ENCODE data around the gene KLF15. TPM values are rescaled to one million over a fixed set of nuclear protein-coding genes. Genes with fewer than 3 reads are reported as not detected.

Gene KLF15
- total RNA-seq, 1 donor from 2014 or later = 1.1 TPM

GRCh38 chr3:126350502-126351085 lies 6.6 kb downstream of the KLF15 start:
- Mint-ChIP-seq H3K27ac (no peak overlapping the region), H3K4me3 (no peak overlapping the region)

DNA sequence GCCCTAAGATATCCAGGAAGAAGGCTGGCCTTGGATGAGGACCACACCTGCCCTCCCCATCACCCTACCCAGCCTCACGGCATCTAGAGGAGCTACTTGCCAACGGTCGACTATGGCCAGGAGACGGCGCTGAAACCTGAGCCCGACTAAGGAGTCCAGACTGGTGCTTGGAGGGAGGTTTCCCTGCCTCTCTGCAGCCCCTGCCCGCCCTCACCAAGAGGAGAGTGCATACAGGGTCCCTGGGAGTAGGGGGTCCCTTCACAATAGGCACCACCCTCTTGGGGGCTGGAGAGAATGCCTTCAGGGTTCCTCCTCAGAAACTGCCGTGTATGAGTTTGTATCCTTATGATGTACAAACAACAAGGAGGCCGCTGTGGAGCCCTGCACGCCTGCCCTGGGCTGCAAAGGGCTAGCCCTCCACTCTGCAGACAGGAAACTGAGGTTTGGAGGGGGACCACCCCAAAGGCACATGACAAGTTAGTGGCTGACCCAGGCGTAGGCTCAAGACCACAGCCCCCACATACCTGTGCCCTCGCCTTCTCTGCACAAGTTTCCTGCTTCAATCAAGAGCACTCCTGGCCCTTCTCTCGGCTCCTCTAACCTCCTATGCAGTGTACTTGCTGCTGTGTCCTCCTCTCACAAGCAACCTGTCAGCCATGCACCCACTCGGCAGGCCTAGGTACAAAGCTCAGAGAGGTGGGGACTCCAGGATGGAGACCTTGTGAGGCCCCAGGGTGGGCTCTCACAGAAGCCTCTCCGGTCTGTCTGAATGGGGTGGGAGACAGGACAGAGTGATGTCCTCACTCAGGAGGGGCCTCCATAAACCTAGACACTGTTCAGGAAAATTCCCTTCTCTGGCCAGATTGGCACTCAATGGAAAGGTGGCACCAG lies 7.4 kb downstream of the KLF15 start:
- DNase-seq (ENCODE audit: low spot score in 2 of 2, unreplicated experiment in 2 of 2) = peak in 1 of 2 experiments; percentile 17
- no peaks in the 10 kb centered on the region for H3K4me1 Mint-ChIP-seq
- H3K4me3 Mint-ChIP-seq = no peak overlapping the region
- no peak overlapping the region for H3K27ac Mint-ChIP-seq
- H3K36me3 Mint-ChIP-seq = no peaks in the 10 kb centered on the region
- H3K9me3 Mint-ChIP-seq = no peaks in the 10 kb centered on the region
- TF ChIP-seq, protein P1, sequence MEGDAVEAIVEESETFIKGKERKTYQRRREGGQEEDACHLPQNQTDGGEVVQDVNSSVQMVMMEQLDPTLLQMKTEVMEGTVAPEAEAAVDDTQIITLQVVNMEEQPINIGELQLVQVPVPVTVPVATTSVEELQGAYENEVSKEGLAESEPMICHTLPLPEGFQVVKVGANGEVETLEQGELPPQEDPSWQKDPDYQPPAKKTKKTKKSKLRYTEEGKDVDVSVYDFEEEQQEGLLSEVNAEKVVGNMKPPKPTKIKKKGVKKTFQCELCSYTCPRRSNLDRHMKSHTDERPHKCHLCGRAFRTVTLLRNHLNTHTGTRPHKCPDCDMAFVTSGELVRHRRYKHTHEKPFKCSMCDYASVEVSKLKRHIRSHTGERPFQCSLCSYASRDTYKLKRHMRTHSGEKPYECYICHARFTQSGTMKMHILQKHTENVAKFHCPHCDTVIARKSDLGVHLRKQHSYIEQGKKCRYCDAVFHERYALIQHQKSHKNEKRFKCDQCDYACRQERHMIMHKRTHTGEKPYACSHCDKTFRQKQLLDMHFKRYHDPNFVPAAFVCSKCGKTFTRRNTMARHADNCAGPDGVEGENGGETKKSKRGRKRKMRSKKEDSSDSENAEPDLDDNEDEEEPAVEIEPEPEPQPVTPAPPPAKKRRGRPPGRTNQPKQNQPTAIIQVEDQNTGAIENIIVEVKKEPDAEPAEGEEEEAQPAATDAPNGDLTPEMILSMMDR (IDR thresholded peaks at IDR 0.05; ENCODE audit: unreplicated experiment) = no peak
- no peaks in the 10 kb centered on the region for H3K27me3 Mint-ChIP-seq (ENCODE audit: low read depth)

More at GRCh38 chr3:126350502-126351085, 6.6 kb downstream of the KLF15 start:
- H3K36me3 Mint-ChIP-seq = no peaks in the 10 kb centered on the region
- no peaks in the 10 kb centered on the region for H3K27me3 Mint-ChIP-seq (ENCODE audit: low read depth)
- TF ChIP-seq, protein P1 (IDR thresholded peaks at IDR 0.05; ENCODE audit: unreplicated experiment) = no peak
- peaks cover 4% of the 10 kb centered on the region for H3K4me1 Mint-ChIP-seq
- H3K9me3 Mint-ChIP-seq = no peaks in the 10 kb centered on the region
- no peak for DNase-seq (ENCODE audit: low spot score in 2 of 2, unreplicated experiment in 2 of 2)

GRCh38 chr3:126349071-126349470 lies 8.1 kb downstream of the KLF15 start:
- peak in 1 of 2 experiments; percentile 11 for DNase-seq (ENCODE audit: low spot score in 2 of 2, unreplicated experiment in 2 of 2)
- TF ChIP-seq, protein P1 (IDR thresholded peaks at IDR 0.05; ENCODE audit: unreplicated experiment) = no peak
- Mint-ChIP-seq H3K4me1 (no peaks in the 10 kb centered on the region), H3K4me3 (no peak overlapping the region), H3K36me3 (no peaks in the 10 kb centered on the region), H3K27ac (no peak overlapping the region), H3K9me3 (no peaks in the 10 kb centered on the region), H3K27me3 (ENCODE audit: low read depth) (no peaks in the 10 kb centered on the region)

GRCh38 chr3:126348308-126348920 lies 8.8 kb downstream of the KLF15 start:
- Mint-ChIP-seq H3K27ac (no peak overlapping the region), H3K27me3 (ENCODE audit: low read depth) (no peaks in the 10 kb centered on the region), H3K36me3 (no peaks in the 10 kb centered on the region), H3K4me3 (no peak overlapping the region), H3K9me3 (no peaks in the 10 kb centered on the region), H3K4me1 (no peaks in the 10 kb centered on the region)
- TF ChIP-seq, protein P1 (IDR thresholded peaks at IDR 0.05; ENCODE audit: unreplicated experiment) = no peak
- DNase-seq (ENCODE audit: low spot score in 2 of 2, unreplicated experiment in 2 of 2) = peak in 1 of 2 experiments; percentile 9

GRCh38 chr3:126347543-126348161 lies 9.6 kb downstream of the KLF15 start:
- no peaks in the 10 kb centered on the region for H3K36me3 Mint-ChIP-seq
- peak in 1 of 2 experiments; percentile 3 for DNase-seq (ENCODE audit: low spot score in 2 of 2, unreplicated experiment in 2 of 2)
- no peaks in the 10 kb centered on the region for H3K27me3 Mint-ChIP-seq (ENCODE audit: low read depth)
- no peak overlapping the region for H3K27ac Mint-ChIP-seq
- H3K9me3 Mint-ChIP-seq = no peaks in the 10 kb centered on the region
- no peak overlapping the region for H3K4me3 Mint-ChIP-seq
- H3K4me1 Mint-ChIP-seq = no peaks in the 10 kb centered on the region
- TF ChIP-seq, protein P1 (IDR thresholded peaks at IDR 0.05; ENCODE audit: unreplicated experiment) = no peak
